NCI-H2171 treated with DMSO at 0.1 percent for 48 hours (cell line): Measurements from ENCODE around the gene TFCP2.
A peak's percentile ranks its signal among the peaks of the same experiment; 100 is the strongest.
"Not testable (repeated sequence)": the region's sequence is repeated elsewhere in the genome, so short reads cannot be mapped to it uniquely, and the experiment has no call there.

Source experiments
- DNase-seq: peaks from one replicate; lab custom pipeline; 2025; lab: John Stamatoyannopoulos, UW

The TFCP2 gene

DNA sequence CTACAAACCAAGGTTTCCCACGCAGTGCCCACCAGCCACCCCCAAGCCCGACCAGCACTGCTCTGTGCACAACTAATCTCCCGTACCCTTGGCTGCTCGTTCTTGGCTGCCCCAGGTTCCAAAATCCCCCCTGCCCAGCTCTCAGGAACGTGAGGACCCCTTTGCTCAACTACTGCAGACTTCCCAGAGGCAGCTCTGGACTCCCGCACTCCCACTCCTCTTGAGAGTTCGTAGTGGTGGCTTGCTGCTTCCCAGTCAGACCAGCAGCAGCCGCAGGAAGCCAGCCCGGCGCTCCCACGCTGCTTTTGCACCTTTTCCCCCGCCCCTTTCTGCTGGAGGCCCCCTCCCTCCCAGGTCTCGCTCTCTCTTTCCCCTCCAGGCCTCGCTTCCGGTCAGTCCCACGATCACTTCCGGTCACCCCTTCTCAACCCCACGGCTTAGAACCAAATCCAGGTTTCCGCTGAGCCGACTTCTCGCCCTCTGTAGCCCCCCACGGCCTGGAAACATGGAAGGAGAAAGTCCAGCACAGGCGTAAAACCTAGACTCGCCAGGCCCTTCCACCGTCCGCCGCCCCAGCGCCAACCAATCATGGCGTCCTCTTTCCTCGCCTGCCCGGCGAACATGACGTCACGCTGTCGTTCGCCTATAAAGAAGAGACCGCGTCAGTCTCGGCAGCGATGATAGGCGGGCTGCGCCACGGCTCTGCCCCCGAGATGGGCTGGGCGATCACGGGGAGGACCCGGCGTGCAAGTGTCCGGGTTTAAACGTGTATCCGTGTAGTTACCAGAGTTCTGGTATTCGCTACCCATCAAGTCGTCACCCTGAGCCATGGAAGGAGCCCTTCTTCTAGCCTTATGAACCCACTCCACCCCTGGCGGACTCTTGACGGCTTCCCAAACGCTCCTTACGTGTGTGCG, at the start of gene TFCP2:
TFCP2 (minus strand) TSS at position 621 of the 917 bp plus-strand sequence. CDS start 713 bp downstream, outside the sequence.
- peak; percentile 94 for DNase-seq

- DNase-seq = no peak
Measured at GRCh38 chr12:51222461-51222860, 49.5 kb upstream of the TFCP2 start.

DNA sequence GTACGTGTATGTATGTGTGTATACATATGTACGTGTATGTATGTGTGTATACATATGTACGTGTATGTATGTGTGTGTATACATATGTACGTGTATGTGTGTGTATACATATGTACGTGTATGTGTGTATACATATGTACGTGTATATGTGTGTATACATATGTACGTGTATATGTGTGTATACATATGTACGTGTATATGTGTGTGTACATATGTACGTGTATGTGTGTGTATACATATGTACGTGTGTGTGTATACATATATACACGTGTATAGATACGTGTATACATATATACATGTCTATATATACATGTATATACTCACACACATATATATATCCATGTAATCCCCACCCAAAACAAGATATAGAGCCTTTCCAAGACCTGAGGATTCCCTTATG, 46.9 kb upstream of the TFCP2 start:
- DNase-seq = not testable (repeated sequence)

- DNase-seq = no peak
Measured at GRCh38 chr12:51219322-51219721, 46.4 kb upstream of the TFCP2 start.

DNA sequence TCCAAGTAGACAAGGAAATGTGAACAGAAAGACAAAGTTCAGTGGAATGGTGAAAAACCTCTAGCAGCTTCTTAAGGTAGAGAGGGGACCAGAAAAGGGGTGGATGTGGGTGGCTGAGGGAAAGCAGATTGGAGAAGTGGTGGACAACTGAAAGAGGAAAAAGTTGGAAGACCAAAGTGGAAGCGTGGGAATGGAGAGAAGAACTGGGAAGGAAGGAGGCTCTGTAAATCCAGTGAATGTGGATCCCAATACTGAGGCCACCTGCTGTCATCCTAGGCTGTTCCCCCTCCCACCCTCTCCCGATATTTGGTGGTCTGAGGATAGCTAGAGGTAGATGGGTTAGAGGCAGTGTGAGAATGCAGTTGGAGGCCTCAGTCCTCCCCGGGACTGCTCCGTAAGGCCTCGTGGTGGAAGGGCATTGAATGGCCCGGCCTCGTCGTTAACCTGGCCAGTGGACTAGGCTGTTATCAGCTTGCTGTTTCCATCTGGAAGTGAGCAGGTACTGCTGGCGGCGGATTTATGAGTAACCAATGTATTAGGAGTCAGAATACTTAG, 45.7 kb upstream of the TFCP2 start:
- peak; percentile 28 for DNase-seq

- peak; percentile 78 for DNase-seq
Measured at GRCh38 chr12:51217968-51218606, 45.2 kb upstream of the TFCP2 start, which contains the start of gene POU6F1. Gene POU6F1, minus strand, starts transcription at chr12:51218062. Its CDS starts 11,226 bp downstream, at chr12:51206836.

GRCh38 chr12:51217133-51217967, 44.4 kb upstream of the TFCP2 start:
- DNase-seq = peak; percentile 35

DNA sequence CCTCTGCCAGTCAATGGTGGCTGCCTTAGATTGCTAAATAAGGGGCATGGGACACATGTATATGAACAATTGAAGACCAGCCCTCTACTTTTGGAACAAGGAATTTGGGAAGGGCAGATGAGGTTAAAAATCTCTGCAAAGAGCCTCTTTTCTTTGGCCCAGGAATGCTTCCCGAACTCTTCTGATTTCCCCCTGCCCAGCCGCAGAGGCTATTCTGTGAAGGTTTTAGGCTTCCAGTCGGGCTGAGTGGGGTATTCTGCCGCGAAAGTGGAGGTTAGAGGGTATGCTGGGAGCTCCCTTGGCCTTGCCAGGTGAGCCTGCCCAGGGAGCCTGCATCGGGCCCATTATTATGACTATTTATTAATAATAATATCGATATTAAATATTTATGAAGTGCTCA, 43.7 kb upstream of the TFCP2 start:
- no peak for DNase-seq

GRCh38 chr12:51214895-51215294, 42.0 kb upstream of the TFCP2 start:
- DNase-seq = no peak

DNA sequence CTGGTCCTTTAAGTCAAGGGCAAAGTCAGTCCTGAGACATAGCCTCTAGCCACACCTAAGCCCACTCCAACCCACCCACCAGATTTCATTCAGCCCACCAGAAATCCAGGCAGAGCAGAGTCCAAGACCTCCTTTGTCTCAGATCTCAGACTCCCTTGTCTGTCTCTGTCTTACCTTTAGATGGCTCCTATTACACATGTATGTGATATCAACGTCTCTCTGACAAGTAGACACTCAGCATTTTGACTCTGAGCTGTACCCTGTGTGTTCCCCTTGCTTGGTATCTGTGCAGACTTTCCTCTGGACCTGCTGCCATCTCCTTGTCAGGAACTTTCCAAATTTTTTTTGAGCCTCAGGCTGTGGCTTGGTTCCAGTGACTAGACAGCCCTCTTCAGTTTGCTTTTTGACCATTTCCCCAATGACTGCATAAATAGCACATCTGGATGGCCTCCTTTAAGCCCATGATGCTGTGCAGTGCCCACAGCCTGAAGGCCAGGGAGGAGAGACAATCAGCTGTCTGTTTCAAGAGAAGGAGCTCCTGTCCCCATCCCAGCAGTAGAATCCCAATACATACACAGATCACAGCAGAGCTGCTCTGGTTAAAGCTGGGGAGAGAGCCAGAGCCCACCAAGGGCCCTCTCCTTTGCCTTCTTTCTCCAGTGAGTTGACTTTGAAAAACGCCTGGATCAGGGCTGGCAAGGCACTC, 37.9 kb upstream of the TFCP2 start:
- DNase-seq = no peak

DNA sequence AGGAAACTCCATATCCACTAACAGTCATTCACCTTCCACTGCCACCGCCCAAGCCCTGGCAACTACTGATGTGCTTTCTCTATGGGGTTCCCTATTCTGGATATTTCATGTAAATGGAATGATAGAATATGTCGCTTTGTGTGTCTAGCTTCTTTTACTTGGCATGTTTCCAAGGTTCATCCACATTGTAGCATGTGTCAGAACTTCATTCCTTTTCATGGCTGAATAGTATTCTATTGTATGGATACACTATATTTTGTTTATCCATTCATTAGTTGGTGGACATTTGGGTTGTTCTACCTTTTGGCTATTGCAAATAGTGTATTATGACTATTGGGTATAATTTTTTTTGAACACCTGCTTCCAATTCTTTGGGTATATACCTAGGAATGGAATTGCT, 36.3 kb upstream of the TFCP2 start:
- DNase-seq = no peak

DNA sequence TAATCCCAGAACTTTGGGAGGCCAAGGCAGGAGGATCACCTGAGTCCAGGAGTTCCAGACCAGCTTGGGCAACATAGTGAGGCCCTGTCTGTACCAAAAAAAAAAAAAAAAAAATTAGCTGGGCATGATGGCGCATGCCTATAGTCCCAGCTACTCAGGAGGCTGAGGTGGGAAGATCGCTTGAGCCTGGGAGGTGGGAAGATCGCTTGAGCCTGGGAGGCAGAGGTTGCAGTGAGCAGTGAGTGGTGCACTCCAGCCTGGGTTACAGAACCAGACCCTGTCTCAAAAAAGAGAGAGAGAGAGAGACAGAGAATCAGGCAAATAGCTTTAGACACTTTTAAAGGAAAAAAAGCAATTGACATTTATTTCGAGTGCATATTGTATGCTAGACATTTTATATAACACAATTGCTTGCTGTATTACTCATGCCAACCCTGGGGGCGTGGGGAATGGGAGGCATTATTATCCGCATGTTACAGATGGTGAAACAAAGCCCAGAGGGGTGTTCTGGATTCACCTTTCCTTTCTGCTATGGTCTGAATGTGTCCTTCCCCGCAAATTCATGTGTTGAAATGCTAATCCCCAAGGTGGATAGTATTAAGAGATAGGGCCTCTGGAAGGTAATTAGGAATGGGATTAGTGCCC, 35.2 kb upstream of the TFCP2 start:
- no peak for DNase-seq

DNA sequence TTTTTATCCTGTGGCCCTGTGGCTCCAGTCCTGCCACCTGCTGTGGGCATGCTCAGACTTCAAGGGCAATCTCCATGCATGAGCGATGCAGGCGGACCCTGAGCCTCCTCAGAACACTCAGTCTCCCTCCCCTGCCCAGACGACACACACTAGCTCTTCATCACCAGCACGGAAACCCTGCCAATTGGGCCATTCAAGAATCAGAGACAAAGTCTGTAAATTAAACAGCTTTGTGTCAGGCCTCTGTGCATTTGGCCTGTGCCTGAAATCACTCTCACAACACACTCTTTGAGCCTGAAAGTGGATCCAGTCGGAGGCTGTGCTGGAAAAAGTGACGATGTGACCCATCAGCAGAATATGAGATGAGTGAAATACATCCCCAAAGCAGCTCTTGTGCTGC, 32.4 kb upstream of the TFCP2 start:
- no peak for DNase-seq

DNA sequence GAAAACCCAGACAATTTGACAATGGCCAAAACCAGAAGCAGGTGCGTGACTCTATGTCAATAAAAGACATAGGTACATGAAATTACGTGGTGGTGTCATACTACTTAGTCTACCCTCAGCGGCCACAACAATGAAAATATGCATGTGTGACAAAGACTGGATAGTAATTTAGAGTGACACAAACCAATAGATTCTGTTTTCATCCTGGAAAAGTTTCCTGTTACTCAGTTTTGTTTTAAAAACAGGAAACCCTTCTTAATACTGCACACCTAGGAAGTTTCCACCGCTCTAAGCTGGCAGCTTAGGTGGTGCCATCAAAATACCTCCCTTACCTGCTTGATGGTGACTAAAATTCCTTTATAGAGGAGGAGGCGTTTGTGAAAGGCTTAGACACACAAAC, 29.8 kb upstream of the TFCP2 start:
- no peak for DNase-seq

DNA sequence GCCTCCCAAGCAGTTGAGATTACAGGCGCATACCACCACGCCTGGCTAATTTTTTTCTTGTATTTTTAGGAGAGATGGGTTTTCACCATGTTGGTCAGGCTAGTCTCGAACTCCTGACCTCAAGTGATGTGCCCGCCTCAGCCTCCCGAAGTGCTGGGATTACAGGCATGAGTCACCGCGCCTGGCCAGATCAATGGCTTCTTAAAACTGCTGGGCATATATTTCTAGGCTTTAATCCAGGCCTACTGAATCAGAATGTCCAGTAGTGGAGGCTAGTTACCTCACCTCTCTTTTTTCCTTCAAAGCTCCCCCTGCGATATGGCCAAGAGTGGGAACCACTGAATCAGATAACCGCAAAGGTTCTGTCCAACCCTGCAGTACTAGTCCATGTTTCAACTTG, 27.9 kb upstream of the TFCP2 start:
- DNase-seq = no peak

GRCh38 chr12:51200156-51200555, 27.2 kb upstream of the TFCP2 start:
- DNase-seq = no peak

GRCh38 chr12:51199366-51199945, 26.5 kb upstream of the TFCP2 start:
- no peak for DNase-seq

DNA sequence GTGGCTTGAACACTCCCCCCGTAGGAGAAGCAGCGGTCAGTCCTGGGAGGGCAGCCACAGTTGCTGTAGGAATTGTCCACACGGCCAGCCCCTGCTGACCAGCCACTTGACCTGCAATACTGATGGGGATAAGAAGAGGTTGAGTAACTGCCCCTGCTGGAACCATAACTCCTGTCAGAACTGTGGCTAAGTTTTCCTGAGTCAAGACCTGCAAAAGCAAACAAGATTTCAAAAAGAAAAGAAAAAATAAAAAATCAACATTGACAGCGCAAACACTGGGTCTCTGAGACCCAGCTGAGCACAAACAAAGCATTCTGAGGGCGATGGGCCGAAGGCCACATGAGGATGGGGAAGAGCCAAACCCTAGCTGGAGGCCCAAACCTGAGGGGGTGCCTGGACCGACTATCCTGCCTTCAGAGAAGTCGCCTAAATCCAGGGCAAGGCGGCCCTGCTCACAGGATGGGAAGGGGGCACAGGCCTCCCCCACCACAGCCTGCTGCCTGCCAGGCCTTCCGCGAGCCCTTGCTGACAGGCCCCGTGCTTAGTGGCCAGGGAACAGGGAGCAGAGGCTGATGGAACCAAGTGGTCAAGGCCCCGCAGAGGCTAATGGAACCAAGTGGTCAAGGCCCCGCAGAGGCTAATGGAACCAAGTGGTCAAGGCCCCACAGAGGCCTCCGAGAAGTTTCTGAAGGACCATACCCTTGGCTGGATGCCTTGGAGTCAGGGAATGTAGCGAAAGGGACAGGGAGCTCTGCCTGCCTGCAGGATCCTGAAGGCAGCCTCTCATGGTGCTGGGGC, 25.8 kb upstream of the TFCP2 start:
- no peak for DNase-seq

GRCh38 chr12:51197736-51198567, 25.0 kb upstream of the TFCP2 start:
- DNase-seq = no peak
